Measurements from ENCODE around the gene KCNJ14. TPM values are rescaled to one million over a fixed set of nuclear protein-coding genes. Genes with fewer than 3 reads are reported as not detected.

Gene KCNJ14
- total and polyA plus RNA-seq, 3 experiments from 2014 or later, result 0.12 to 2.0 (median 1.8) TPM

- no peak overlapping the region for H3K27ac ChIP-seq (ENCODE audit: low read depth, low read length)
- no peak for DNase-seq
- no peaks in the 10 kb centered on the region for H3K36me3 ChIP-seq (ENCODE audit: insufficient read depth, low read length)
- ChIA-PET POLR2A (interaction anchor here (0.8 to 1.3 kb wide), 2 partner anchors 47 to 107 kb away, joined by 4 to 6 read pairs; no protein-coding TSS in a partner anchor), CTCF (no interaction called here)
- Mint-ChIP-seq H3K4me1 (peaks cover 20 to 35% (median 26%) of the 10 kb centered on the region in 3 donors), H3K4me3 (peak overlapping the region in 6 of 7 donors; percentile 15 to 78 (median 60)), H3K9me3 (peaks cover 0 to 1% (median 0%) of the 10 kb centered on the region in 5 donors), H3K36me3 (peaks cover 0 to 17% (median under 1%) of the 10 kb centered on the region in 3 donors), H3K27me3 (peaks cover 18 to 28% of the 10 kb centered on the region in 2 donors), H3K27ac (no peak overlapping the region)
- no peak overlapping the region for H3K4me3 ChIP-seq (ENCODE audit: low read length)
- H3K9me3 ChIP-seq (ENCODE audit: low read length), result no peaks in the 10 kb centered on the region
- peaks cover 13% of the 10 kb centered on the region for H3K27me3 ChIP-seq (ENCODE audit: insufficient read depth, low read length, poor library complexity, severe bottlenecking)
- peaks cover 19% of the 10 kb centered on the region for H3K4me1 ChIP-seq (ENCODE audit: insufficient read depth, low read length)
Measured at GRCh38 chr19:48442116-48443035, 13.0 kb upstream of the KCNJ14 start.

- no peak overlapping the region for H3K27ac Mint-ChIP-seq
- H3K27me3 Mint-ChIP-seq, result peaks cover 18 to 20% of the 10 kb centered on the region in 2 donors
- peak in 1 of 5 donors; percentile 12 for DNase-seq
- Histone ChIP-seq H3K27me3 (ENCODE audit: insufficient read depth, low read length, poor library complexity, severe bottlenecking) (peaks cover 13% of the 10 kb centered on the region), H3K36me3 (ENCODE audit: insufficient read depth, low read length) (peaks cover 7% of the 10 kb centered on the region), H3K4me3 (ENCODE audit: low read length) (no peak overlapping the region), H3K4me1 (ENCODE audit: insufficient read depth, low read length) (peaks cover 19% of the 10 kb centered on the region), H3K9me3 (ENCODE audit: low read length) (no peaks in the 10 kb centered on the region), H3K27ac (ENCODE audit: low read depth, low read length) (no peak overlapping the region)
- ChIA-PET CTCF (no interaction called here), POLR2A (interaction anchor here (1.3 kb wide), 1 partner anchor 48 kb away, joined by 4 read pairs; no protein-coding TSS in a partner anchor)
- H3K36me3 Mint-ChIP-seq, result peaks cover 1 to 26% (median 7%) of the 10 kb centered on the region in 3 donors
- H3K9me3 Mint-ChIP-seq, result peaks cover 0 to 1% (median 0%) of the 10 kb centered on the region in 5 donors
- H3K4me3 Mint-ChIP-seq, result no peak overlapping the region
- H3K4me1 Mint-ChIP-seq, result peaks cover 22 to 41% (median 34%) of the 10 kb centered on the region in 3 donors
Measured at GRCh38 chr19:48443256-48443655, 12.1 kb upstream of the KCNJ14 start.

GRCh38 chr19:48443731-48444128 is 11.6 kb upstream of the KCNJ14 start:
- H3K4me3 ChIP-seq (ENCODE audit: low read length), result no peak overlapping the region

GRCh38 chr19:48444129-48444935 is 11.0 kb upstream of the KCNJ14 start:
- peak overlapping the region; percentile 83 for H3K4me3 ChIP-seq (ENCODE audit: low read length)
- peaks cover 14% of the 10 kb centered on the region for H3K36me3 ChIP-seq (ENCODE audit: insufficient read depth, low read length)

More at GRCh38 chr19:48443731-48444128, 11.6 kb upstream of the KCNJ14 start:
- no peak overlapping the region for H3K27ac Mint-ChIP-seq
- no peak overlapping the region for H3K27ac ChIP-seq (ENCODE audit: low read depth, low read length)
- CTCF ChIA-PET, result no interaction called here
- peak overlapping the region in 1 of 7 donors; percentile 98 for H3K4me3 Mint-ChIP-seq
- H3K27me3 Mint-ChIP-seq, result peaks cover 18 to 20% of the 10 kb centered on the region in 2 donors
- H3K4me1 Mint-ChIP-seq, result peaks cover 26 to 46% (median 39%) of the 10 kb centered on the region in 3 donors
- peaks cover 13% of the 10 kb centered on the region for H3K27me3 ChIP-seq (ENCODE audit: insufficient read depth, low read length, poor library complexity, severe bottlenecking)
- no peaks in the 10 kb centered on the region for H3K9me3 ChIP-seq (ENCODE audit: low read length)
- peaks cover 12% of the 10 kb centered on the region for H3K36me3 ChIP-seq (ENCODE audit: insufficient read depth, low read length)
- H3K4me1 ChIP-seq (ENCODE audit: insufficient read depth, low read length), result peaks cover 19% of the 10 kb centered on the region
- no peak for DNase-seq
- H3K36me3 Mint-ChIP-seq, result peaks cover 6 to 30% (median 9%) of the 10 kb centered on the region in 3 donors
- POLR2A ChIA-PET, result interaction anchor here (1.3 kb wide), 1 partner anchor 48 kb away, joined by 4 read pairs; no protein-coding TSS in a partner anchor
- H3K9me3 Mint-ChIP-seq, result peaks cover 0 to 1% (median 0%) of the 10 kb centered on the region in 5 donors

GRCh38 chr19:48444936-48445200 is 10.5 kb upstream of the KCNJ14 start:
- Mint-ChIP-seq H3K4me1 (peaks cover 28 to 49% (median 41%) of the 10 kb centered on the region in 3 donors), H3K4me3 (peak overlapping the region; percentile 87 to 98 (median 96)), H3K9me3 (peaks cover 0 to 1% (median 0%) of the 10 kb centered on the region in 5 donors), H3K36me3 (peaks cover 9 to 42% (median 10%) of the 10 kb centered on the region in 3 donors), H3K27ac (peak overlapping the region; percentile 83 to 99 (median 98)), H3K27me3 (peaks cover 17 to 18% of the 10 kb centered on the region in 2 donors)
- ChIA-PET CTCF (no interaction called here), POLR2A (interaction anchor here (1.0 to 1.2 kb wide), 2 partner anchors 36 to 112 kb away, joined by 3 to 4 read pairs; no protein-coding TSS in a partner anchor)
- peaks cover 19% of the 10 kb centered on the region for H3K4me1 ChIP-seq (ENCODE audit: insufficient read depth, low read length)
- H3K36me3 ChIP-seq (ENCODE audit: insufficient read depth, low read length), result peaks cover 14% of the 10 kb centered on the region
- H3K9me3 ChIP-seq (ENCODE audit: low read length), result no peaks in the 10 kb centered on the region
- DNase-seq, result no peak
- H3K27ac ChIP-seq (ENCODE audit: low read depth, low read length), result peak overlapping the region; percentile 78
- peak overlapping the region; percentile 83 for H3K4me3 ChIP-seq (ENCODE audit: low read length)
- peaks cover 13% of the 10 kb centered on the region for H3K27me3 ChIP-seq (ENCODE audit: insufficient read depth, low read length, poor library complexity, severe bottlenecking)

More at GRCh38 chr19:48444129-48444935, 11.0 kb upstream of the KCNJ14 start:
- no peak for DNase-seq
- ChIA-PET CTCF (no interaction called here), POLR2A (interaction anchor here (1.2 to 1.3 kb wide), 2 partner anchors 49 to 111 kb away, joined by 3 to 4 read pairs; no protein-coding TSS in a partner anchor)
- Mint-ChIP-seq H3K9me3 (peaks cover 0 to 1% (median 0%) of the 10 kb centered on the region in 5 donors), H3K27ac (peak overlapping the region in 7 of 8 donors; percentile 83 to 99 (median 98)), H3K4me1 (peaks cover 28 to 48% (median 41%) of the 10 kb centered on the region in 3 donors), H3K36me3 (peaks cover 9 to 36% (median 10%) of the 10 kb centered on the region in 3 donors), H3K4me3 (peak overlapping the region; percentile 87 to 98 (median 96)), H3K27me3 (peaks cover 17 to 18% of the 10 kb centered on the region in 2 donors)
- H3K27ac ChIP-seq (ENCODE audit: low read depth, low read length), result peak overlapping the region; percentile 78
- H3K4me1 ChIP-seq (ENCODE audit: insufficient read depth, low read length), result peaks cover 19% of the 10 kb centered on the region
- no peaks in the 10 kb centered on the region for H3K9me3 ChIP-seq (ENCODE audit: low read length)
- peaks cover 13% of the 10 kb centered on the region for H3K27me3 ChIP-seq (ENCODE audit: insufficient read depth, low read length, poor library complexity, severe bottlenecking)

GRCh38 chr19:48445256-48445605 is 10.1 kb upstream of the KCNJ14 start:
- peaks cover 9 to 44% (median 10%) of the 10 kb centered on the region in 3 donors for H3K36me3 Mint-ChIP-seq
- peak overlapping the region; percentile 83 to 99 (median 98) for H3K27ac Mint-ChIP-seq
- CTCF ChIA-PET, result interaction anchor here (1.4 kb wide), 1 partner anchor 139 kb away, joined by 3 read pairs; no protein-coding TSS in a partner anchor
- DNase-seq, result no peak
- H3K4me1 ChIP-seq (ENCODE audit: insufficient read depth, low read length), result peaks cover 19% of the 10 kb centered on the region
- peaks cover 28 to 49% (median 41%) of the 10 kb centered on the region in 3 donors for H3K4me1 Mint-ChIP-seq
- peaks cover 16% of the 10 kb centered on the region for H3K36me3 ChIP-seq (ENCODE audit: insufficient read depth, low read length)
- H3K9me3 Mint-ChIP-seq, result peaks cover 0 to 1% (median 0%) of the 10 kb centered on the region in 5 donors
- H3K27me3 ChIP-seq (ENCODE audit: insufficient read depth, low read length, poor library complexity, severe bottlenecking), result peaks cover 13% of the 10 kb centered on the region
- no peaks in the 10 kb centered on the region for H3K9me3 ChIP-seq (ENCODE audit: low read length)
- peak overlapping the region; percentile 78 for H3K27ac ChIP-seq (ENCODE audit: low read depth, low read length)
- peak overlapping the region; percentile 87 to 98 (median 96) for H3K4me3 Mint-ChIP-seq
- POLR2A ChIA-PET, result interaction anchor here (1.0 to 1.2 kb wide), 2 partner anchors 36 to 112 kb away, joined by 3 to 4 read pairs; no protein-coding TSS in a partner anchor
- H3K27me3 Mint-ChIP-seq, result peaks cover 17 to 18% of the 10 kb centered on the region in 2 donors
- peak overlapping the region; percentile 83 for H3K4me3 ChIP-seq (ENCODE audit: low read length)

Data from CD8-positive, alpha-beta memory T cell (primary cell).